22Rv1 (cell line): ENCODE data around the gene PDHX.

Experiments
- H3K27ac ChIP-seq: fragments of 450-650 bp; 2 replicates; pipeline ENCODE4 v1.5.1; 2017
- ZFX ChIP-seq: fragments of 450-650 bp; IDR thresholded peaks from 2 replicates; pipeline ENCODE4 v1.6.1; 2017; ENCODE audit warnings: antibody characterized with exemption, borderline replicate concordance
- TF ChIP-seq, protein P1 (sequence below): fragments of 450-650 bp; IDR thresholded peaks from 2 replicates; pipeline ENCODE4 v1.5.1; 2017; ENCODE audit warnings: mild to moderate bottlenecking

PDHX gene

DNA sequence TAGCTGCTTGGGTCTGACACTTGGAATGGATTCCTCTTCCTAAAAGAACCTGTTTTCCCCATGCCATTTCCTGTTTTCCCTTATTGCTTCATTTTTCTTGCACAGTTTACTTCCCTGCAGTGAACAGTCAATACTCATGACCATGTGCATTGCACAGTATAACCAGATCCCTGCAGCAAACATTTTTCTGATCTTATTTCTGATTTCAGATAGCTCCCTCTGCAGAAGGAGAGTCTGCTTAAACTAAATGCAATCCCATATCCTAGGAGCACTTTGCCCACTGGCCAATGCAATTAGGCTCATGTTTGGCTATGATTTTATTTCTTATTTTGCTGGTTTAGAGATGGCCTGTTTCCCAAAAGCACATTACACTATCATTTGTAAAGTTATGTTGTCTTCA lies 125.8 kb downstream of the PDHX start:
- H3K27ac ChIP-seq = no peak overlapping the region
- TF ChIP-seq, protein P1, sequence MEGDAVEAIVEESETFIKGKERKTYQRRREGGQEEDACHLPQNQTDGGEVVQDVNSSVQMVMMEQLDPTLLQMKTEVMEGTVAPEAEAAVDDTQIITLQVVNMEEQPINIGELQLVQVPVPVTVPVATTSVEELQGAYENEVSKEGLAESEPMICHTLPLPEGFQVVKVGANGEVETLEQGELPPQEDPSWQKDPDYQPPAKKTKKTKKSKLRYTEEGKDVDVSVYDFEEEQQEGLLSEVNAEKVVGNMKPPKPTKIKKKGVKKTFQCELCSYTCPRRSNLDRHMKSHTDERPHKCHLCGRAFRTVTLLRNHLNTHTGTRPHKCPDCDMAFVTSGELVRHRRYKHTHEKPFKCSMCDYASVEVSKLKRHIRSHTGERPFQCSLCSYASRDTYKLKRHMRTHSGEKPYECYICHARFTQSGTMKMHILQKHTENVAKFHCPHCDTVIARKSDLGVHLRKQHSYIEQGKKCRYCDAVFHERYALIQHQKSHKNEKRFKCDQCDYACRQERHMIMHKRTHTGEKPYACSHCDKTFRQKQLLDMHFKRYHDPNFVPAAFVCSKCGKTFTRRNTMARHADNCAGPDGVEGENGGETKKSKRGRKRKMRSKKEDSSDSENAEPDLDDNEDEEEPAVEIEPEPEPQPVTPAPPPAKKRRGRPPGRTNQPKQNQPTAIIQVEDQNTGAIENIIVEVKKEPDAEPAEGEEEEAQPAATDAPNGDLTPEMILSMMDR = no peak
- no peak for TF ChIP-seq ZFX

DNA sequence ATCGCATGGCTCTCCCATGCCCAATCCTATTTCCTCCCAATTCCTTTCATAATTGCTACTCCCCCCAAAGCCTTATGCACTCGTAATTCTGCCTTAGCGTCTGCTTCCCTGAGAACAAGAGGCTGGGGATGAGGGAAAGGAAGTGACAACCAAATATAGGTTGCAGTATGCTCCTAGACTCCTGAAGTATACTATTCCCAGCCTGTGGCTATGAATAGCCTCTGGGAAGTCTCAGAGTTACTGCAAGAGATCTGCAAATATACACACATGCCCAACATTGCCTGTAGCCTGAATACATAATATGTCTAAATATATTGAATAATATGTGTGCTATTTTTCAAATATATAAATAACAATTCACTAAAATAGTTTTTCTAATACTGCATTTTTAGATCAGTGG lies 126.5 kb downstream of the PDHX start:
- no peak for TF ChIP-seq ZFX
- TF ChIP-seq, protein P1 = no peak
- H3K27ac ChIP-seq = no peak overlapping the region

DNA sequence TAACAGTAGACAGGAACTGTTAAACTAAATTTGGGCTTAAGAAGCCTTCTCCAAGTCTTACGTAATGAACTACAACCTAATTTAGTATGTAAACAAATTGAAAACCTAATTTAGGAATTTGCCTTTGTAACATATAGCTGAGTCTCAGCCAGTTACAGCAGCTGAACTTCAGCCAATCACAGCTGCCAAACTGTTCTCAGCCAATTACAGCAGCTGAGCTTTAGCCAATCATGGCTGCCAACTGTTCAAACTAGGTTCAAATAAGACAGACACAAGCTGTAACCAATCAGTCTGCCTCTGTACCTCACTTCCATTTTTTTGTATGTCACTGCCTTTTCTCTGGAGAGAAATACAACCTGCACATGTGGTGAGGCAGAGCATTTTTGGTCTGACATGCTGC lies 127.5 kb downstream of the PDHX start:
- TF ChIP-seq ZFX = no peak
- TF ChIP-seq, protein P1 = no peak
- no peak overlapping the region for H3K27ac ChIP-seq

DNA sequence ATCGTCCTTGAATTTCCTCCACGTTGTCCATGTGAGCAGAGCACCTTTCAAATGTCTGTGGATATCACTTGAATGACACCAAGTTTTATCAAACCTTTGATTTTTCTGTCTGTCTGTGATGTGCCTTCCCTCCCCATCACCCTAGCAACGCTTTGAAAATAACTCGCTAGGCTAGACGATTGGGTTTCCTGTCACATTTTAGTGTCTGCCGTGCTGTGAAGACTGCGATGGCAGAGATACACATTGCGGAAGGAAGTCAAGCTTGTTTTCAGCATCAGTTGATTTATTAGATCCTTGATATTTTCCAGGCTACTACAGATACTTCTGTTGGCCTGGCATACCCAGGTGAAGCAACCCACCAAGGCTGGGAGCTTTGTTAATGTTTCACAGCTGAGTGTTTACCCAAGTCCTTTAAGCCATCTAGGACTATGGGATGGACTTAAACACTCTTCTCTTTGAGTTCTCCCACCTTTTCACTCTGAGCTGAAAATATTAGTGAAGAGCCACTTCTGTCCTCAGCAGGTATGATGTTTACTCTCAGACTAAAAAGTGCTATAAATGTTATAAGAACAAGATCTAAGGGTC lies 128.9 kb downstream of the PDHX start:
- H3K27ac ChIP-seq = no peak overlapping the region
- TF ChIP-seq, protein P1 = no peak
